Mesodermal cell (in vitro differentiated cells): Measurements from ENCODE around the gene RGS17.

Source experiments
- H3K27ac ChIP-seq: 2 replicates; pipeline ENCODE4 v1.7.0; 2013; ENCODE audit warnings: mild to moderate bottlenecking, low read depth, low read length, moderate library complexity; ENCODE audit not compliant: severe bottlenecking
- H3K36me3 ChIP-seq: 2 replicates; pipeline ENCODE4 v1.7.1; 2013; ENCODE audit warnings: mild to moderate bottlenecking, low read length, moderate library complexity; ENCODE audit not compliant: control insufficient read depth, insufficient read depth
- H3K4me1 ChIP-seq: one replicate; pipeline ENCODE4 v1.7.1; 2013; ENCODE audit warnings: mild to moderate bottlenecking, low read length; ENCODE audit not compliant: insufficient read depth, control insufficient read depth, poor library complexity, severe bottlenecking
- H3K4me3 ChIP-seq: 2 replicates; pipeline ENCODE4 v1.7.0; 2013; ENCODE audit warnings: low read length, control low read depth, mild to moderate bottlenecking; ENCODE audit not compliant: insufficient read depth, poor library complexity, severe bottlenecking; ENCODE audit errors: extremely low read depth
- H3K9me3 ChIP-seq: 2 replicates; pipeline ENCODE4 v1.7.1; 2013; ENCODE audit warnings: mild to moderate bottlenecking, low read length, moderate library complexity; ENCODE audit not compliant: control insufficient read depth
- WGBS, 2 experiments: methylation state at CpG; one replicate each; pipeline ENCODE4 v1.1.5; 2013; ENCODE audit warnings: missing lambda C conversion rate in 2 of 2; ENCODE audit not compliant: insufficient coverage in 2 of 2; 5-methylcytosine and 5-hydroxymethylcytosine counted together

Gene RGS17

GRCh38 chr6:153101461-153101860, 29.6 kb downstream of the RGS17 start:
- H3K27ac ChIP-seq: no peak overlapping the region
- H3K4me3 ChIP-seq: no peak overlapping the region
- H3K4me1 ChIP-seq: no peaks in the 10 kb centered on the region
- H3K9me3 ChIP-seq: no peaks in the 10 kb centered on the region
- no peaks in the 10 kb centered on the region for H3K36me3 ChIP-seq
- 96 to 100% methylated on average over 1 to 3 of the region's 5 CpGs for WGBS, 2 experiments

GRCh38 chr6:153099636-153100035, 31.4 kb downstream of the RGS17 start:
- 100% methylated on average over 1 of the region's 3 CpGs; no CpG with 5 or more reads in 1 of the 2 experiments for WGBS, 2 experiments
- Histone ChIP-seq H3K4me3 (no peak overlapping the region), H3K36me3 (no peaks in the 10 kb centered on the region), H3K4me1 (no peaks in the 10 kb centered on the region), H3K27ac (no peak overlapping the region), H3K9me3 (no peaks in the 10 kb centered on the region)

- Histone ChIP-seq H3K9me3 (no peaks in the 10 kb centered on the region), H3K4me3 (no peak overlapping the region), H3K27ac (no peak overlapping the region), H3K4me1 (peaks cover 14% of the 10 kb centered on the region), H3K36me3 (no peaks in the 10 kb centered on the region)
- WGBS, 2 experiments: 80 to 100% methylated on average over 1 of the region's 1 CpG
Observed at GRCh38 chr6:153096792-153097191, 34.3 kb downstream of the RGS17 start.

- Histone ChIP-seq H3K27ac (no peak overlapping the region), H3K4me1 (peaks cover 21% of the 10 kb centered on the region), H3K36me3 (no peaks in the 10 kb centered on the region), H3K9me3 (no peaks in the 10 kb centered on the region), H3K4me3 (no peak overlapping the region)
- WGBS, 2 experiments: 84 to 86% methylated on average over 2 to 3 of the region's 4 CpGs
Observed at GRCh38 chr6:153096031-153096430, 35.1 kb downstream of the RGS17 start.

GRCh38 chr6:153092082-153093013, 38.7 kb downstream of the RGS17 start:
- Histone ChIP-seq H3K27ac (peak overlapping the region; percentile 69), H3K9me3 (no peaks in the 10 kb centered on the region), H3K4me1 (peaks cover 27% of the 10 kb centered on the region), H3K4me3 (no peak overlapping the region), H3K36me3 (no peaks in the 10 kb centered on the region)
- 60 to 67% methylated on average over 1 of the region's 9 CpGs for WGBS, 2 experiments

- no peak overlapping the region for H3K4me3 ChIP-seq
- H3K36me3 ChIP-seq: no peaks in the 10 kb centered on the region
- H3K27ac ChIP-seq: no peak overlapping the region
- H3K4me1 ChIP-seq: peaks cover 27% of the 10 kb centered on the region
- no peaks in the 10 kb centered on the region for H3K9me3 ChIP-seq
- 86 to 95% methylated on average over 5 to 6 of the region's 8 CpGs for WGBS, 2 experiments
Observed at GRCh38 chr6:153090241-153090930, 40.7 kb downstream of the RGS17 start.

- no peak overlapping the region for H3K27ac ChIP-seq
- whole genome bisulfite sequencing, 2 experiments: no CpG with 5 or more reads among the region's 3 CpGs
- no peaks in the 10 kb centered on the region for H3K36me3 ChIP-seq
- H3K4me3 ChIP-seq: no peak overlapping the region
- H3K4me1 ChIP-seq: peaks cover 27% of the 10 kb centered on the region
- no peaks in the 10 kb centered on the region for H3K9me3 ChIP-seq
Observed at GRCh38 chr6:153088796-153089195, 42.3 kb downstream of the RGS17 start.

GRCh38 chr6:153087436-153087835, 43.6 kb downstream of the RGS17 start:
- no peak overlapping the region for H3K27ac ChIP-seq
- H3K4me3 ChIP-seq: no peak overlapping the region
- no peaks in the 10 kb centered on the region for H3K9me3 ChIP-seq
- H3K4me1 ChIP-seq: peaks cover 18% of the 10 kb centered on the region
- H3K36me3 ChIP-seq: no peaks in the 10 kb centered on the region

- 87 to 93% methylated on average over 4 of the region's 5 CpGs for WGBS, 2 experiments
- H3K9me3 ChIP-seq: no peaks in the 10 kb centered on the region
Observed at GRCh38 chr6:153086225-153086990, 44.7 kb downstream of the RGS17 start.

GRCh38 chr6:153085239-153085638, 45.8 kb downstream of the RGS17 start:
- H3K4me1 ChIP-seq: peaks cover 3% of the 10 kb centered on the region
- no peak overlapping the region for H3K27ac ChIP-seq
- no peaks in the 10 kb centered on the region for H3K9me3 ChIP-seq
- H3K36me3 ChIP-seq: no peaks in the 10 kb centered on the region
- no peak overlapping the region for H3K4me3 ChIP-seq
- 80 to 85% methylated on average over 1 to 4 of the region's 5 CpGs for WGBS, 2 experiments

More at GRCh38 chr6:153086225-153086990, 44.7 kb downstream of the RGS17 start:
- Histone ChIP-seq H3K4me3 (no peak overlapping the region), H3K4me1 (peaks cover 10% of the 10 kb centered on the region), H3K27ac (no peak overlapping the region), H3K36me3 (no peaks in the 10 kb centered on the region)
